HCT116 (cell line): ENCODE data around the gene CLCN5. TPM values are rescaled to one million over a fixed set of nuclear protein-coding genes. Genes with fewer than 3 reads are reported as not detected.
A peak's percentile ranks its signal among the peaks of the same experiment; 100 is the strongest.

Experiments
- ATAC-seq: fragments of 200-7000 bp; cut with Tn5 transposase; 2 replicates; pipeline ENCODE4 v1.9.1; 2020; ENCODE audit warnings: mild to moderate bottlenecking, moderate library complexity
- Bru-seq: library from RNA; stranded (reverse); fragments of 400-500 nt; gene quantifications from one replicate; lab custom pipeline; 2021; lab: Mats Ljungman, UMichigan
- BruChase-seq, 2 experiments: library from RNA; stranded (reverse); fragments of 400-500 nt; gene quantifications; one replicate each; lab custom pipeline; 2021; lab: Mats Ljungman, UMichigan
- BruUV-seq: library from RNA; stranded (reverse); fragments of 400-500 nt; replicated peaks from 2 replicates; lab custom pipeline; 2021; lab: Mats Ljungman, UMichigan
- CTCF ChIA-PET: fragments of 300-600 bp; sonication (Branson Sonifier 250); formaldehyde crosslinking; loops from one replicate; lab custom pipeline; 2021; ENCODE audit warnings: antibody characterized with exemption; lab: Charles Lee
- POLR2A ChIA-PET: fragments of 300-600, 350-600 bp; sonication (Branson Sonifier 250); formaldehyde crosslinking; loops from one replicate; lab custom pipeline; 2021; ENCODE audit warnings: antibody characterized with exemption; lab: Charles Lee
- RAD21 ChIA-PET, 2 experiments: fragments of 300-600 bp; sonication (Branson Sonifier 250); formaldehyde crosslinking; loops; one replicate each; lab custom pipeline; 2023; ENCODE audit warnings: low total read pairs in 2 of 2; ENCODE audit not compliant: uncharacterized antibody in 2 of 2, unreplicated experiment in 2 of 2, low non-redundant PET in 1 of 2; lab: Charles Lee
- DNase-seq: peaks from one replicate; pipeline ENCODE4 v3.0.0-alpha.2; 2010; ENCODE audit warnings: low read depth, low spot score
- H2AFZ ChIP-seq: fragments of 200-600 bp; shearing (Covaris generic), sonication (generic); 2 replicates; pipeline ENCODE4 v1.6.1; 2017; ENCODE audit warnings: low read depth, mixed run types, mixed read lengths, antibody characterized with exemption, low read length; ENCODE audit not compliant: poor library complexity, severe bottlenecking
- H3K27ac ChIP-seq: 2 replicates; pipeline ENCODE4 v1.5.1; 2012; ENCODE audit warnings: low read depth, low read length
- H3K27me3 ChIP-seq: fragments of 200-600 bp; sonication (generic); 2 replicates; pipeline ENCODE4 v1.6.1; 2016; ENCODE audit warnings: mixed run types, low read length, mixed read lengths; ENCODE audit not compliant: insufficient read depth
- H3K36me3 ChIP-seq, 2 experiments: fragments of 200-500 bp in 1 of 2; fragments of 200-600 bp in 1 of 2; sonication (Bioruptor generic) in 1 of 2; sonication (generic) in 1 of 2; 2 replicates each; pipeline versions ENCODE4 v1.5.1 to v1.6.1; 2014 to 2016; ENCODE audit warnings: low read length in 2 of 2, inconsistent platforms in 1 of 2, mixed read lengths in 1 of 2, mixed run types in 1 of 2; ENCODE audit not compliant: insufficient read depth in 2 of 2, control insufficient read depth in 1 of 2
- H3K4me1 ChIP-seq, 2 experiments: fragments of 200-600 bp in 1 of 2; sonication (generic) in 1 of 2; 2 replicates each; pipeline versions ENCODE4 v1.5.1 to v1.6.1; 2012 to 2017; ENCODE audit warnings: low read length in 2 of 2, inconsistent platforms in 1 of 2, mild to moderate bottlenecking in 1 of 2, mixed read lengths in 1 of 2, mixed run types in 1 of 2, moderate library complexity in 1 of 2; ENCODE audit not compliant: insufficient read depth in 2 of 2, control insufficient read depth in 1 of 2
- H3K4me2 ChIP-seq: fragments of 200-600 bp; sonication (generic); 2 replicates; pipeline ENCODE4 v1.6.1; 2017; ENCODE audit warnings: mixed run types, low read length, mixed read lengths
- H3K4me3 ChIP-seq, 2 experiments: fragments of 200-600 bp in 1 of 2; sonication (generic) in 1 of 2; replicated peaks in 1 of 2; 2 replicates each; pipeline ENCODE4 v1.5.1; 2011 to 2016; ENCODE audit warnings: low read length in 2 of 2, control low read depth in 1 of 2, low read depth in 1 of 2, mild to moderate bottlenecking in 1 of 2, mixed read lengths in 1 of 2, mixed run types in 1 of 2
- H3K79me2 ChIP-seq: fragments of 200-600 bp; sonication (generic); 2 replicates; pipeline ENCODE4 v1.6.1; 2017; ENCODE audit warnings: mild to moderate bottlenecking, mixed run types, low read length, moderate library complexity, mixed read lengths; ENCODE audit not compliant: insufficient read depth
- H3K9ac ChIP-seq: fragments of 200-600 bp; sonication (generic); 2 replicates; pipeline ENCODE4 v1.6.1; 2016; ENCODE audit warnings: low read length, mixed read lengths
- H3K9me2 ChIP-seq: fragments of 200-600 bp; sonication (generic), shearing (Covaris generic); 2 replicates; pipeline ENCODE4 v1.6.1; 2017; ENCODE audit warnings: mixed run types, mild to moderate bottlenecking, moderate library complexity; ENCODE audit not compliant: insufficient read depth
- H3K9me3 ChIP-seq, 2 experiments: fragments of 200-500 bp in 1 of 2; fragments of 200-600 bp in 1 of 2; sonication (Bioruptor generic) in 1 of 2; sonication (generic) in 1 of 2; 2 replicates each; pipeline ENCODE4 v1.6.1; 2014 to 2017; ENCODE audit warnings: low read length in 2 of 2, mixed read lengths in 2 of 2, inconsistent platforms in 1 of 2, low read depth in 1 of 2, mild to moderate bottlenecking in 1 of 2, mixed run types in 1 of 2, moderate library complexity in 1 of 2; ENCODE audit not compliant: control insufficient read depth in 1 of 2, insufficient read depth in 1 of 2
- H4K20me1 ChIP-seq: fragments of 200-600 bp; sonication (generic), shearing (Covaris generic); 2 replicates; pipeline ENCODE4 v1.6.1; 2017; ENCODE audit warnings: mixed run types, mild to moderate bottlenecking, moderate library complexity; ENCODE audit not compliant: insufficient read depth
- CBX3 ChIP-seq: IDR thresholded peaks from 2 replicates; pipeline ENCODE4 v1.6.1; 2012; ENCODE audit warnings: low read depth
- EZH2phosphoT487 ChIP-seq: fragments of 200-600 bp; IDR thresholded peaks from 2 replicates; pipeline ENCODE4 v1.6.1; 2018; ENCODE audit warnings: antibody characterized with exemption, borderline replicate concordance
- POLR2A ChIP-seq: IDR thresholded peaks from 2 replicates; pipeline ENCODE4 v1.7.0; 2011; ENCODE audit warnings: borderline replicate concordance; ENCODE audit not compliant: insufficient read depth, insufficient read length; ENCODE audit errors: extremely low read depth
- POLR2AphosphoS5 ChIP-seq: IDR thresholded peaks from 2 replicates; pipeline ENCODE4 v1.6.1; 2011; ENCODE audit warnings: mild to moderate bottlenecking, low read depth, low read length, moderate library complexity
- TCF7L2 ChIP-seq: IDR thresholded peaks from 2 replicates; pipeline ENCODE4 v1.7.0; 2011; ENCODE audit warnings: borderline replicate concordance, inconsistent platforms; ENCODE audit not compliant: insufficient read depth, insufficient read length; ENCODE audit errors: extremely low read depth
- YY1 ChIP-seq: IDR thresholded peaks from 2 replicates; pipeline ENCODE4 v1.6.1; 2011; ENCODE audit warnings: low read length, low read depth, moderate library complexity, mild to moderate bottlenecking; ENCODE audit not compliant: insufficient replicate concordance; ENCODE audit errors: extremely low read depth
- ZFX ChIP-seq: fragments of 450-650 bp; IDR thresholded peaks from 2 replicates; pipeline ENCODE4 v1.6.1; 2017
- intact Hi-C: fragments of 100-400 bp; cut with micrococcal nuclease; formaldehyde crosslinking; loops from 2 replicates; pipeline ENCODE4 v1.10.0; 2022
- long read RNA-seq: library from polyadenylated mRNA; unstranded; transcript quantifications from one replicate; pipeline ENCODE4 v2.0.0, GENCODE V29; 2021; ENCODE audit not compliant: unreplicated experiment
- polyA plus RNA-seq: library from polyadenylated mRNA; unstranded; fragments of >200 nt; gene quantifications from 2 replicates; pipeline ENCODE4 v1.2.1, GENCODE V29; 2012; ENCODE audit warnings: missing spikeins
- total RNA-seq: library from RNA; stranded (reverse); gene quantifications from one replicate; pipeline ENCODE4 v1.2.1, GENCODE V29; 2021; ENCODE audit not compliant: unreplicated experiment
- TF ChIP-seq, protein P1 (sequence below): IDR thresholded peaks from 2 replicates; pipeline ENCODE4 v1.6.1; 2012; ENCODE audit warnings: low read depth
- TF ChIP-seq, protein P2 (sequence below): IDR thresholded peaks from 2 replicates; pipeline ENCODE4 v1.6.1; 2012
- TF ChIP-seq, protein P3 (sequence below): IDR thresholded peaks from 2 replicates; pipeline ENCODE4 v1.6.1; 2011; ENCODE audit warnings: mild to moderate bottlenecking, low read length, moderate library complexity; ENCODE audit not compliant: insufficient replicate concordance; ENCODE audit errors: extremely low read depth

The CLCN5 gene
- total RNA-seq (6.1 TPM), Bru-seq, nascent RNA (percentile 50 among the genes with signal in this experiment), BruChase-seq, experiment 1, labeled RNA remaining after a 6-hour chase (percentile 59 among the genes with signal in this experiment), BruChase-seq, experiment 2, labeled RNA remaining after a 2-hour chase (percentile 50 among the genes with signal in this experiment)
- 1.5 and 1.8 TPM in 2 replicates for polyA plus RNA-seq
- long read RNA-seq, full-length matches to known transcripts = 4 of 6 reads
- long read RNA-seq, partial matches to known transcripts = 2 of 6 reads
- long read RNA-seq, other reads (novel, unspliced or antisense) = 0 of 6 reads

DNA sequence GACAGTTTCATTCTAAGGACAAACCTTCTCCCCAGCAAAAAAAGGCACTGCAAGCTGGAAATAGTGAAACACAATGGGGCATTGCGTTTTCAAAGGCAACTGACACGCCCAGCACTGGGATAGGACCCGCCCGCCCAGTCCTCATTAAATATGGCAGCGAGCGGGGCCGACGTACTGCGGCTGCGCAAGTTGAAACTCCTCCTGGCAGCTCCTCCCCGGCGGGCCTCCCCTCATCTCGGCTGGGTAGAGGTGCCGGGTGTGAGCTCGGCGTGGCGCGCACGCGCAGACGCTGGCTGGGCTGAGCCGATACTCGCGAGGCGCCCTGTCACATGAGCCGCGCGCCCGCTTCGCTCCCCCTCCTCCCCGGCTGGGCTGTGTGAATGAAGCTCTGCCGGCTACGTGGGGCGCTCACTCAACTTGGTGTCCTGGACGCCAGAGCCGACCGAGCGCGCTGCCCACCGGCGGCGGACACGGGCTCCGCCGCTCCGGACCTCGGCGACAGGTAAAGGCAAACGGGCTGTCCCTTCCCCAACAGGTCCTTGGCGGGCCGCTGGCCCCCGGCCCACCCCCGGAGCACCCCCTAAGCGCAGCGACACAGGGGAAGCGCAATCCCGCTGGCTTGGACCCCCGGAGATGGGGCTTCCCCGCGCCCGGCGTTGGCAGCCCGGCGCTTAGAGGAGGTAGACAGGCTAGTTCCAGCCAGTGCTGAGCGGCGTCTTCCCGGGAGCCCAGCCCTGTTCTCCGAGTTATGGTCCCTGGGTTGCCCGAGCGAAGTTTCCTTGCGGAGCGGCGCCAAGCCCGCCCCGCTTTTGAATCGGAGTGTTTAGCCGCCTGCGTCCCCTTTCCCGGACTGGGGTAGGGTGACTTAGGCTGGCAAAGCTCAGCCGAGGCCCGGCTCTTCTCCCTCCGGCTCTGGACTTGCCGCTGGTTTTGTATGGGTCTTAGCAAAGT lies at the start of gene CLCN5:
TSS of gene CLCN5 (plus strand) at position 306 of the 951 bp plus-strand sequence. CDS start 2,703 bp downstream, outside the sequence.
- Histone ChIP-seq H3K4me1 (peaks cover 0 to 13% of the 10 kb centered on the region in 2 experiments; a peak in 2 of 4 replicates), H2AFZ (peak within 1 kb of the TSS; percentile 61), H3K27ac (peak within 1 kb of the TSS; percentile 27; the same call in 1 of the 2 replicates), H3K36me3 (no peaks in the 10 kb centered on the region), H3K4me3 (peak within 1 kb of the TSS; percentile 57 to 65), H3K4me2 (peak within 1 kb of the TSS; percentile 72), H4K20me1 (no peaks in the 10 kb centered on the region), H3K9me3 (no peaks in the 10 kb centered on the region), H3K79me2 (no peaks in the 10 kb centered on the region), H3K27me3 (no peaks in the 10 kb centered on the region), H3K9me2 (no peaks in the 10 kb centered on the region), H3K9ac (peak within 1 kb of the TSS; percentile 69)
- RAD21 ChIA-PET = no interaction called here
- peak; percentile 96 for ATAC-seq
- intact Hi-C loops = loop anchor here (5.0 kb wide), 1 partner anchor 80 kb away; no protein-coding TSS in a partner anchor
- BruUV-seq = no TSS peak
- CTCF ChIA-PET = interaction anchor here (1.2 to 1.5 kb wide), 5 partner anchors 38 to 177 kb away, joined by 3 to 6 read pairs (median 4); partner anchors contain the start of gene USP27X
- TF ChIP-seq ZFX = 0 out of 2 replicates have a peak, but pooled peaks have one; percentile 11
- no peak for TF ChIP-seq CBX3
- TF ChIP-seq, protein P1, sequence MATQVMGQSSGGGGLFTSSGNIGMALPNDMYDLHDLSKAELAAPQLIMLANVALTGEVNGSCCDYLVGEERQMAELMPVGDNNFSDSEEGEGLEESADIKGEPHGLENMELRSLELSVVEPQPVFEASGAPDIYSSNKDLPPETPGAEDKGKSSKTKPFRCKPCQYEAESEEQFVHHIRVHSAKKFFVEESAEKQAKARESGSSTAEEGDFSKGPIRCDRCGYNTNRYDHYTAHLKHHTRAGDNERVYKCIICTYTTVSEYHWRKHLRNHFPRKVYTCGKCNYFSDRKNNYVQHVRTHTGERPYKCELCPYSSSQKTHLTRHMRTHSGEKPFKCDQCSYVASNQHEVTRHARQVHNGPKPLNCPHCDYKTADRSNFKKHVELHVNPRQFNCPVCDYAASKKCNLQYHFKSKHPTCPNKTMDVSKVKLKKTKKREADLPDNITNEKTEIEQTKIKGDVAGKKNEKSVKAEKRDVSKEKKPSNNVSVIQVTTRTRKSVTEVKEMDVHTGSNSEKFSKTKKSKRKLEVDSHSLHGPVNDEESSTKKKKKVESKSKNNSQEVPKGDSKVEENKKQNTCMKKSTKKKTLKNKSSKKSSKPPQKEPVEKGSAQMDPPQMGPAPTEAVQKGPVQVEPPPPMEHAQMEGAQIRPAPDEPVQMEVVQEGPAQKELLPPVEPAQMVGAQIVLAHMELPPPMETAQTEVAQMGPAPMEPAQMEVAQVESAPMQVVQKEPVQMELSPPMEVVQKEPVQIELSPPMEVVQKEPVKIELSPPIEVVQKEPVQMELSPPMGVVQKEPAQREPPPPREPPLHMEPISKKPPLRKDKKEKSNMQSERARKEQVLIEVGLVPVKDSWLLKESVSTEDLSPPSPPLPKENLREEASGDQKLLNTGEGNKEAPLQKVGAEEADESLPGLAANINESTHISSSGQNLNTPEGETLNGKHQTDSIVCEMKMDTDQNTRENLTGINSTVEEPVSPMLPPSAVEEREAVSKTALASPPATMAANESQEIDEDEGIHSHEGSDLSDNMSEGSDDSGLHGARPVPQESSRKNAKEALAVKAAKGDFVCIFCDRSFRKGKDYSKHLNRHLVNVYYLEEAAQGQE = no peak
- TF ChIP-seq, protein P2, sequence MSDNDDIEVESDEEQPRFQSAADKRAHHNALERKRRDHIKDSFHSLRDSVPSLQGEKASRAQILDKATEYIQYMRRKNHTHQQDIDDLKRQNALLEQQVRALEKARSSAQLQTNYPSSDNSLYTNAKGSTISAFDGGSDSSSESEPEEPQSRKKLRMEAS = peak; percentile 79
- TF ChIP-seq YY1 = peak; percentile 55
- TF ChIP-seq TCF7L2 = peak; percentile 5
- TF ChIP-seq POLR2AphosphoS5 = peak; percentile 40; the same call in 1 of the 2 replicates
- no peak for TF ChIP-seq EZH2phosphoT487
- no peak for TF ChIP-seq POLR2A
- TF ChIP-seq, protein P3, sequence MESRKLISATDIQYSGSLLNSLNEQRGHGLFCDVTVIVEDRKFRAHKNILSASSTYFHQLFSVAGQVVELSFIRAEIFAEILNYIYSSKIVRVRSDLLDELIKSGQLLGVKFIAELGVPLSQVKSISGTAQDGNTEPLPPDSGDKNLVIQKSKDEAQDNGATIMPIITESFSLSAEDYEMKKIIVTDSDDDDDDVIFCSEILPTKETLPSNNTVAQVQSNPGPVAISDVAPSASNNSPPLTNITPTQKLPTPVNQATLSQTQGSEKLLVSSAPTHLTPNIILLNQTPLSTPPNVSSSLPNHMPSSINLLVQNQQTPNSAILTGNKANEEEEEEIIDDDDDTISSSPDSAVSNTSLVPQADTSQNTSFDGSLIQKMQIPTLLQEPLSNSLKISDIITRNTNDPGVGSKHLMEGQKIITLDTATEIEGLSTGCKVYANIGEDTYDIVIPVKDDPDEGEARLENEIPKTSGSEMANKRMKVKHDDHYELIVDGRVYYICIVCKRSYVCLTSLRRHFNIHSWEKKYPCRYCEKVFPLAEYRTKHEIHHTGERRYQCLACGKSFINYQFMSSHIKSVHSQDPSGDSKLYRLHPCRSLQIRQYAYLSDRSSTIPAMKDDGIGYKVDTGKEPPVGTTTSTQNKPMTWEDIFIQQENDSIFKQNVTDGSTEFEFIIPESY = no peak
- POLR2A ChIA-PET = interaction anchor here (0.7 to 0.8 kb wide), 2 partner anchors 28 to 44 kb away, joined by 3 to 4 read pairs; partner anchors contain the start of gene USP27X
- DNase-seq = peak; percentile 85
